T-helper 17 cell (primary cell): ENCODE data around the gene AP1S1. TPM values are rescaled to one million over a fixed set of nuclear protein-coding genes. Genes with fewer than 3 reads are reported as not detected.
"Not testable (repeated sequence)": the region's sequence is repeated elsewhere in the genome, so short reads cannot be mapped to it uniquely, and the experiment has no call there.

Experiments
- ATAC-seq: fragments of 150-1000 bp; cut with Tn5 transposase; 2 replicates; pipeline ENCODE4 v1.10.0; 2021; ENCODE audit warnings: mild to moderate bottlenecking, moderate library complexity
- DNase-seq, 3 donors: peaks; one replicate each; pipeline versions ENCODE4 v3.0.0 to v3.0.0-alpha.2; 2020 to 2021
- H3K9me3 ChIP-seq: one replicate; pipeline ENCODE4 v1.7.0; 2013; ENCODE audit warnings: low read length, mild to moderate bottlenecking; ENCODE audit not compliant: control insufficient read depth, poor library complexity, severe bottlenecking
- H3K27ac Mint-ChIP-seq: one replicate; pipeline ENCODE4 v1.8.0; 2022; ENCODE audit warnings: mild to moderate bottlenecking, moderate library complexity, mixed read lengths
- H3K27me3 Mint-ChIP-seq: one replicate; pipeline ENCODE4 v1.8.0; 2022; ENCODE audit warnings: mixed read lengths
- H3K36me3 Mint-ChIP-seq: one replicate; pipeline ENCODE4 v1.8.0; 2022; ENCODE audit warnings: low read depth, mixed read lengths
- H3K4me1 Mint-ChIP-seq: one replicate; pipeline ENCODE4 v1.8.0; 2022; ENCODE audit warnings: mild to moderate bottlenecking, mixed read lengths
- H3K4me3 Mint-ChIP-seq: one replicate; pipeline ENCODE4 v1.8.0; 2022; ENCODE audit warnings: mild to moderate bottlenecking, moderate library complexity, mixed read lengths
- total RNA-seq, 4 donors: library from RNA in 2 of 4; stranded (reverse) in 2 of 4; gene quantifications; one replicate each; pipeline ENCODE4 v1.2.3 and lab custom pipeline; 2022 to 2026

Gene AP1S1
- total RNA-seq, result 10 to 100 TPM in 1 of 2 donors, 1 to 10 TPM in 1; 9.7 to 11.7 TPM
- total RNA-seq (lab: John Stamatoyannopoulos, UW), result 4.7 to 17.4 reads per million in 2 donors

DNA sequence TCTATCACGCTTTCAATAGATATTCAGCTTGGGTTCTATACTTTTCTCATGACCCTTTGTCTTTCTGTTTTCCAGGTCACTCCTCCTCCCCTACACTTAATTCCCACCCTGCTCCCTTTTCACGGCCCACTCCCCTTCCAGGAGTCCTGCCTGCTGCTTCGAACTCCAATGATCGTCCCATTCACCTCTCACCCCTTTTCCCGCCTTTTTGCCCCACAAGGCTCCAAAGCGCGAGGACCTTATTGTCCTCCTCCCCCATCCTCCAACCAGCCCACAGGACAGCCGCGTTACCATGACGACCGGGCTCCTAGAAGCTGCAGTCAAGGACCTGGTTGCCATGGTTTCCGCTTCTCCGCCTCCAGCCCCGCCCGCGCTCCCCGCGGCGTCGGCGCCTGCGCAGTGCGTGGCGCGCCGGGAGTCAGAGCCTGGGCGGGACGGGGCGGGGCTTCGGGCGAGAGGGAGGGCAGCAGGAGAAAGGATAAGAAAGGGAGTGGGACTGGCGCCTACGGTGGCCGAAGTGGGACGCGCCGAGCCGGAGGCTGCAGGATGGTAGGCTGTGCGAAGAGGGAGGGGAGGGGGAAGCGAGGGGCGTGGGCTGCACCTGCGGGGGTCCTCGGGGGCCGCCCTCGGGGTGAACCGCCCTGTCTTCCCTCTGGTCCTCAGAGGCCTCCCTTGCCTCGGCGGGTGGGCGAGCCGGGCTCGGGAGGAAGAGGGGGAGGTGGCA is at the start of gene AP1S1:
Gene AP1S1 (plus strand): TSS at position 508 of the 724 bp plus-strand sequence. CDS start 39 bp downstream, at position 547.
- H3K9me3 ChIP-seq, result no peaks in the 10 kb centered on the region

DNA sequence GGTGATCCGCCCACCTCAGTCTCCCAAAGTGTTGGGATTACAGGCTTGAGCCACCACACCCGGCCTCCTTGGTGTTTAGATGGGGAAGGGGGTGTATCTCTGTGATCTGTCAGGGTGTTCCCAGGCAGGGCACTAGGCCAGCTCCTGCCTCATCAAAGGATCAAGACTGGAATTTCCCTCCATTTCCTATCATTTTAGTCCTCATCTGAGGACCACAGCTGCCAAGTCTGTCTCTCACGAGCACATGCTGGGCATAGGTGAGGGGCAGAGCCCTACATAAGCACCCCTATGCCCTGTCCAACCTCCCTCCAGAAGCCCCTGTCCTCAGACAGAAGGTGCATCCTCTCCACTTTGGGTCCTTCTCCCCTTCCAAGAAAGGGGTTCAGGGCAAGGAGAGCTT is 49.5 kb upstream of the AP1S1 start:
- Mint-ChIP-seq H3K4me3 (no peak overlapping the region), H3K27me3 (peaks cover 49% of the 10 kb centered on the region), H3K27ac (no peak overlapping the region), H3K4me1 (peaks cover 3% of the 10 kb centered on the region), H3K36me3 (peaks cover 2% of the 10 kb centered on the region)
- ATAC-seq (no peak), DNase-seq (no peak)
- H3K9me3 ChIP-seq, result no peaks in the 10 kb centered on the region

More for the DNA sequence above, at the start of gene AP1S1:
- Mint-ChIP-seq H3K27me3 (peaks cover 8% of the 10 kb centered on the region), H3K4me1 (peaks cover 22% of the 10 kb centered on the region), H3K36me3 (peaks cover 5% of the 10 kb centered on the region), H3K27ac (peak within 1 kb of the TSS; percentile 88), H3K4me3 (peak within 1 kb of the TSS; percentile 92)
- ATAC-seq (peak; percentile 91), DNase-seq (peak; percentile 86 to 88 (median 86))

GRCh38 chr7:101105248-101105647 is 49.0 kb upstream of the AP1S1 start:
- not testable (repeated sequence) for H3K4me3 Mint-ChIP-seq, H3K4me1 Mint-ChIP-seq, H3K9me3 ChIP-seq, H3K27ac Mint-ChIP-seq, H3K36me3 Mint-ChIP-seq, ATAC-seq, DNase-seq
- peaks cover 49% of the 10 kb centered on the region for H3K27me3 Mint-ChIP-seq

- Mint-ChIP-seq H3K4me1 (no peaks in the 10 kb centered on the region), H3K27me3 (peaks cover 39% of the 10 kb centered on the region), H3K27ac (no peak overlapping the region), H3K36me3 (peaks cover 2% of the 10 kb centered on the region), H3K4me3 (no peak overlapping the region)
- DNase-seq (no peak), ATAC-seq (no peak)
- H3K9me3 ChIP-seq, result no peaks in the 10 kb centered on the region
Measured at GRCh38 chr7:101106386-101106785, 47.9 kb upstream of the AP1S1 start.

- ATAC-seq (peak; percentile 10), DNase-seq (no peak)
- no peaks in the 10 kb centered on the region for H3K4me1 Mint-ChIP-seq
- no peaks in the 10 kb centered on the region for H3K9me3 ChIP-seq
- H3K4me3 Mint-ChIP-seq, result no peak overlapping the region
- H3K36me3 Mint-ChIP-seq, result no peaks in the 10 kb centered on the region
- H3K27me3 Mint-ChIP-seq, result peaks cover 27% of the 10 kb centered on the region
- H3K27ac Mint-ChIP-seq, result no peak overlapping the region
Measured at GRCh38 chr7:101108330-101108857, 45.9 kb upstream of the AP1S1 start.

GRCh38 chr7:101108961-101109360 is 45.3 kb upstream of the AP1S1 start:
- H3K4me3 Mint-ChIP-seq, result no peak overlapping the region
- no peaks in the 10 kb centered on the region for H3K9me3 ChIP-seq
- no peaks in the 10 kb centered on the region for H3K36me3 Mint-ChIP-seq
- DNase-seq, result no peak
- no peak for ATAC-seq
- H3K27me3 Mint-ChIP-seq, result peaks cover 22% of the 10 kb centered on the region
- no peaks in the 10 kb centered on the region for H3K4me1 Mint-ChIP-seq
- H3K27ac Mint-ChIP-seq, result peak overlapping the region; percentile 41

DNA sequence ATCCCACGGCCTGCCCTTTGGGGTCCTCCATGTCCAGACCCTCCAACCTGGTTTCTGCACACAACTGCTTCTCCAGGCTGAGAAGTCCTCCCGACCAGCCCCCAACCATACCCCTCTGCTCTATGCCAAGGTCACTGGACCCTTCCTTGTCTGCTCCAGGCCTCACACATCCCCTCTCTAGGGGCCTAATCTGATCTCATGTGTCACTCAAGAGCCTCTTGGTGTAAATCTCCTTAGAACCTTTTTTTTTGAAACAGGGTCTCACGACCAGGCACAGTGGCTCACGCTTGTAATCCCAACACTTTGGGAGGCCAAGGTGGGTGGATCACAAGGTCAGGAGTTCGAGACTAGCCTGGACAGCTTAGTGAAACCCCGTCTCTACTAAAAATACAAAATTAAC is 44.9 kb upstream of the AP1S1 start:
- peak overlapping the region; percentile 41 for H3K27ac Mint-ChIP-seq
- no peak for ATAC-seq
- H3K4me1 Mint-ChIP-seq, result no peaks in the 10 kb centered on the region
- H3K36me3 Mint-ChIP-seq, result no peaks in the 10 kb centered on the region
- DNase-seq, result no peak
- no peaks in the 10 kb centered on the region for H3K9me3 ChIP-seq
- H3K4me3 Mint-ChIP-seq, result no peak overlapping the region
- peaks cover 19% of the 10 kb centered on the region for H3K27me3 Mint-ChIP-seq

DNA sequence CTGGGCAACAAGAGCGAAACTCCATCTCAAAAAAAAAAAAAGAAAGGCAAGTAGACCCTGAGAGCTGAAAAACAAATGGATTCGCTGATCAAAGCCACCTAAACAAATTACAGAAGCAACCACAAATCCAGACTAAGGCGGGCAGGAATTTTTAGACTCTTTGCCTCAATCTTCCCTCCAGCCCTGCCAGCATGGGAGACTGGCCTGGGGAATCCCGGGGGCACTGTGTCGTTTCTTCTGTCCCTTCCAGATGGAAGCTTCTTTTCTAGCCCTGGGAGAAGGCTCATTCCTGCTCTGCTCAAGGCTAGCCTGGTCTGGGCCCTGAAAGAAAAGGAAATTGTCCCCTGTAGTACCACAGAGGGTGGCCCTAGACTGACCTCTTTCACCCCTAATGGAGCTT is 43.0 kb upstream of the AP1S1 start:
- H3K4me3 Mint-ChIP-seq, result no peak overlapping the region
- no peaks in the 10 kb centered on the region for H3K4me1 Mint-ChIP-seq
- H3K27me3 Mint-ChIP-seq, result peaks cover 11% of the 10 kb centered on the region
- H3K9me3 ChIP-seq, result no peaks in the 10 kb centered on the region
- H3K36me3 Mint-ChIP-seq, result no peaks in the 10 kb centered on the region
- H3K27ac Mint-ChIP-seq, result no peak overlapping the region
- ATAC-seq (no peak), DNase-seq (no peak)

GRCh38 chr7:101112233-101112632 is 42.0 kb upstream of the AP1S1 start:
- H3K4me3 Mint-ChIP-seq, result no peak overlapping the region
- no peak overlapping the region for H3K27ac Mint-ChIP-seq
- peaks cover 11% of the 10 kb centered on the region for H3K27me3 Mint-ChIP-seq
- no peak for ATAC-seq
- no peak for DNase-seq
- no peaks in the 10 kb centered on the region for H3K9me3 ChIP-seq
- H3K36me3 Mint-ChIP-seq, result no peaks in the 10 kb centered on the region
- no peaks in the 10 kb centered on the region for H3K4me1 Mint-ChIP-seq

GRCh38 chr7:101113140-101113539 is 41.1 kb upstream of the AP1S1 start:
- H3K27ac Mint-ChIP-seq, H3K36me3 Mint-ChIP-seq, H3K4me3 Mint-ChIP-seq, H3K9me3 ChIP-seq, ATAC-seq, DNase-seq, H3K4me1 Mint-ChIP-seq: not testable (repeated sequence)
- H3K27me3 Mint-ChIP-seq, result peaks cover 11% of the 10 kb centered on the region

DNA sequence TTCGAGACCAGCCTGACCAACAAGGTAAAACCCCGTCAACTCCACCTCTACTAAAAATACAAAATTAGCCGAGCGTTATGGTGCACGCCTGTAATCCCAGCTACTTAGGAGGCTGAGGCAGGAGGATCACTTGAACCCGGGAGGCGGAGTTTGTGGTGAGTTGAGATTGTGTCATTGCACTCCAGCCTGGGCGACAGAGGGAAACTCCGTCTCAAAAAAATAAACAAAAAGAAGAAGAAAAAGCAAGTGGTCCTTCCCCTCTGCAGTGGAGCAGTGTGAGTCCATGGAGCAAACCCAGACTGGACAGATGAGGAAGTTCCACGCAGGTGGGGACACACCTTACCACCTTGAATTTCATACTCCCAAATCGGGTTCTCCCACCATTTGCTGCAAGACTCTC is 40.4 kb upstream of the AP1S1 start:
- Mint-ChIP-seq H3K36me3 (no peaks in the 10 kb centered on the region), H3K4me1 (no peaks in the 10 kb centered on the region)

GRCh38 chr7:101114492-101114891 is 39.8 kb upstream of the AP1S1 start:
- DNase-seq (no peak), ATAC-seq (no peak)
- Mint-ChIP-seq H3K4me3 (no peak overlapping the region), H3K4me1 (no peaks in the 10 kb centered on the region), H3K27me3 (peaks cover 2% of the 10 kb centered on the region), H3K36me3 (no peaks in the 10 kb centered on the region), H3K27ac (no peak overlapping the region)
- no peaks in the 10 kb centered on the region for H3K9me3 ChIP-seq

More for the DNA sequence above, 40.4 kb upstream of the AP1S1 start:
- ATAC-seq, result no peak
- Mint-ChIP-seq H3K27ac (no peak overlapping the region), H3K4me3 (no peak overlapping the region), H3K27me3 (peaks cover 7% of the 10 kb centered on the region)
- H3K9me3 ChIP-seq, result no peaks in the 10 kb centered on the region
- no peak for DNase-seq

- DNase-seq (no peak), ATAC-seq (no peak)
- Mint-ChIP-seq H3K36me3 (no peaks in the 10 kb centered on the region), H3K27ac (no peak overlapping the region), H3K27me3 (peaks cover 7% of the 10 kb centered on the region), H3K4me3 (no peak overlapping the region), H3K4me1 (no peaks in the 10 kb centered on the region)
- no peaks in the 10 kb centered on the region for H3K9me3 ChIP-seq
Measured at GRCh38 chr7:101115215-101115614, 39.1 kb upstream of the AP1S1 start.

DNA sequence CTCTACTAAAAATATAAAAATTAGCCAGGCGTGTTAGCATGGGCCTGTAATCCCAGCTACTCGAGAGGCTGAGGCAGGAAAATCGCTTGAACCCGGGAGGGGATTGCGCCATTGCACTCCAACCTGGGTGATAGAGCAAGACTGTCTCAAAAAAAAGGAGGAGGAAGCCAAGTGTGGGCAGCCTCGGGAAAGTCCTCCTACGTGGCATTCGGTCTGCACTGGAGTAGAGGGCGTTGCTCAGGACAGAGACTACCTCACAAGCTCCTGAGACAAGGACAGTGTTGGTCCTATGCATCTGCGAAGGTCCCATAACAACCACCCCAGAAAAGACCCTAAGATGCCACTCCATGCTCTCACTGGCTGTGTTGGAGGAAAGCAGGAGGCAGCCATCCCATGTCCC is 37.4 kb upstream of the AP1S1 start:
- H3K4me3 Mint-ChIP-seq, result no peak overlapping the region

More for the DNA sequence above, 37.4 kb upstream of the AP1S1 start:
- H3K9me3 ChIP-seq, result no peaks in the 10 kb centered on the region
- H3K27me3 Mint-ChIP-seq, result peaks cover 21% of the 10 kb centered on the region
- ATAC-seq (no peak), DNase-seq (no peak)
- H3K4me1 Mint-ChIP-seq, result peaks cover under 1% of the 10 kb centered on the region
- H3K27ac Mint-ChIP-seq, result no peak overlapping the region
- peaks cover 3% of the 10 kb centered on the region for H3K36me3 Mint-ChIP-seq
